ENCODE data around the gene TRIM17. TPM values are rescaled to one million over a fixed set of nuclear protein-coding genes. Genes with fewer than 3 reads are reported as not detected.

Gene TRIM17
- polyA plus RNA-seq, 1 of the 3 experiments (the other 2 are of a cell fraction): 1.6 TPM

DNA sequence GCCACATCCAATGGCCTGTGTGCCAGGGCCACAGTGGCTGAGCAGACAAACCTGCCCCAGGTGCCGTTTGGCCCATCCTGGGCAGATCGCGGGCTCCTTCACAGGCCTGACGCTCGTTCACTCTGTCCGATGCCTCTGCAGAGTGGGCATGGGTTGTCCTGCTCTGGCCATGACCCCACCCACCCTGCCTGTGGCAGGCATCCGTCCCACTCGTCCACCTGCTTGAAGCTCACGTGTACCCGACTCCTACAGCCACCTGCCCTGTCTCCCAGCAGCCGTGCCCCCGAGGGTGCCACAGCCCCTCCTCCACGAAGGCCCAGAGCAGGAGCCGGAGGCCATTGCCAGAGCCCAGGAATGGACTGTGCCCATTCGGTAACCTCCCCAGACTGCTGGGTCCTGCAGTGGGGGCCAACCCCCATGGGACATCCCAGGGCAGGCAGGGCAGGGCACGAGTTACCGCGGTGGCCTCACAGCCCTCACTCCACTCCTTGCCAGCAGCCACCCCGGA lies 51.9 kb downstream of the TRIM17 start:
- Histone ChIP-seq H3K9me2 (no peaks in the 10 kb centered on the region), H3K9me3 (no peaks in the 10 kb centered on the region), H3K27ac (ENCODE audit: low read depth in 2 of 2, low read length in 1 of 2) (no peak overlapping the region), H3K4me1 (ENCODE audit: control insufficient read depth in 1 of 2, insufficient read depth in 2 of 2, low read depth in 1 of 2, low read length in 1 of 2) (peaks cover 0 to 3% of the 10 kb centered on the region in 2 experiments; a peak in 1 of 4 replicates), H3K4me3 (ENCODE audit: low read depth in 2 of 2, low read length in 1 of 2) (no peak overlapping the region), H3K36me3 (replicated peaks in 1 of 2; ENCODE audit: control insufficient read depth in 1 of 2, insufficient read depth in 2 of 2, low read length in 1 of 2) (no peaks in the 10 kb centered on the region), H3K9ac (no peak overlapping the region), H4K20me1 (ENCODE audit: insufficient read depth) (no peaks in the 10 kb centered on the region), H3F3A (replicated peaks; ENCODE audit: insufficient read depth) (no peaks in the 10 kb centered on the region), H3K4me2 (no peak overlapping the region), H2AFZ (ENCODE audit: low read depth) (no peak overlapping the region), H3K27me3 (ENCODE audit: insufficient read depth) (no peaks in the 10 kb centered on the region), H3K79me2 (ENCODE audit: insufficient read depth) (no peaks in the 10 kb centered on the region)
- WGBS (ENCODE audit: low lambda C conversion rate): 81% methylated on average over 8 of the region's 19 CpGs
- no peak for DNase-seq
- ChIA-PET CTCF (no interaction called here), POLR2A (no interaction called here)
- TF ChIP-seq RXRA (IDR thresholded peaks at IDR 0.05; ENCODE audit: borderline replicate concordance, low read depth) (no peak), EZH2phosphoT487 (IDR thresholded peaks at IDR 0.05; ENCODE audit: borderline replicate concordance, low read depth) (no peak), GATA2 (CRISPR knock-in tag; IDR thresholded peaks at IDR 0.05) (no peak), NRF1 (IDR thresholded peaks at IDR 0.05; ENCODE audit: low read depth, low read length) (no peak), FOXM1 (IDR thresholded peaks at IDR 0.05; ENCODE audit: low read depth) (no peak), RAD21 (IDR thresholded peaks at IDR 0.05; ENCODE audit: low read length) (no peak), FOSL2 (IDR thresholded peaks at IDR 0.05; ENCODE audit: borderline replicate concordance, low read depth) (no peak), RCOR1 (IDR thresholded peaks at IDR 0.05; ENCODE audit: low read length) (no peak), CHD2 (IDR thresholded peaks at IDR 0.05; ENCODE audit: low read length, partially characterized antibody) (no peak)
- TF ChIP-seq, protein P1, sequence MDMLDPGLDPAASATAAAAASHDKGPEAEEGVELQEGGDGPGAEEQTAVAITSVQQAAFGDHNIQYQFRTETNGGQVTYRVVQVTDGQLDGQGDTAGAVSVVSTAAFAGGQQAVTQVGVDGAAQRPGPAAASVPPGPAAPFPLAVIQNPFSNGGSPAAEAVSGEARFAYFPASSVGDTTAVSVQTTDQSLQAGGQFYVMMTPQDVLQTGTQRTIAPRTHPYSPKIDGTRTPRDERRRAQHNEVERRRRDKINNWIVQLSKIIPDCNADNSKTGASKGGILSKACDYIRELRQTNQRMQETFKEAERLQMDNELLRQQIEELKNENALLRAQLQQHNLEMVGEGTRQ (IDR thresholded peaks at IDR 0.05; ENCODE audit: borderline replicate concordance, low read depth, low read length): no peak
- TF ChIP-seq, protein P2, sequence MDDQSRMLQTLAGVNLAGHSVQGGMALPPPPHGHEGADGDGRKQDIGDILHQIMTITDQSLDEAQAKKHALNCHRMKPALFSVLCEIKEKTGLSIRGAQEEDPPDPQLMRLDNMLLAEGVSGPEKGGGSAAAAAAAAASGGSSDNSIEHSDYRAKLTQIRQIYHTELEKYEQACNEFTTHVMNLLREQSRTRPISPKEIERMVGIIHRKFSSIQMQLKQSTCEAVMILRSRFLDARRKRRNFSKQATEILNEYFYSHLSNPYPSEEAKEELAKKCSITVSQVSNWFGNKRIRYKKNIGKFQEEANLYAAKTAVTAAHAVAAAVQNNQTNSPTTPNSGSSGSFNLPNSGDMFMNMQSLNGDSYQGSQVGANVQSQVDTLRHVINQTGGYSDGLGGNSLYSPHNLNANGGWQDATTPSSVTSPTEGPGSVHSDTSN (IDR thresholded peaks at IDR 0.05): no peak

DNA sequence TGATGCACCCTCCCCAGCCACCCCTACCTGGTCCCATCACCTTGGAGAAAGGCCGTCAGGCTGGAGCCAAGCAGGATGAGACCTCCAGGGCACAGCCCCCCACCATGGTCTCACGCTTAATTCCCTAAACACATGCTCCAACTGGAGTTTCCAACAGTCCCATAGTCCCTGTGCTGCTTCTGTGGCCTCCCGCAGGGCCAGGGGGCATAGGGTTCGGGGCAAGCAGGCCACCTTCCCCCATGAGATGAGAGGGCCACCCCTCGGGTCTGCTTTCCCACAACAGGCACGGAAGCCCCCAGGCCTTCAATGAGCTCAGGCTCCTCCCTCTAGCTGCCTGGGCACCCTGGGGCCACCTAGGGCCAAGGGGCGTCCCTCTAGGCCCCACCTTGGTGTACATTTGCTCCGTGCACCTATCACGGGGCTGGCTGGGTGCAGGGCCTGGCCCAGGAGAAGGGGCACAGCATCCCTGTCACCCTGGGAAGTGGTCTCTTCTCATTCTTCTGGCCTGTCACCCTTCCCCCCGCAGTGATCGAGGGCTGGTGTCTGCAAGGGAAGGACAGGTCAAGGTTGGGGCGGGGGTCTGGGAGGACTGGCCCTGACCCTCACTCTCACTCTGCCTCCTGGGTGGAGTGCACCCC lies 52.5 kb downstream of the TRIM17 start:
- Histone ChIP-seq H3K9ac (no peak overlapping the region), H3F3A (replicated peaks; ENCODE audit: insufficient read depth) (no peaks in the 10 kb centered on the region), H3K79me2 (ENCODE audit: insufficient read depth) (no peaks in the 10 kb centered on the region), H3K27me3 (ENCODE audit: insufficient read depth) (no peaks in the 10 kb centered on the region), H3K27ac (ENCODE audit: low read depth in 2 of 2, low read length in 1 of 2) (no peak overlapping the region), H3K36me3 (replicated peaks in 1 of 2; ENCODE audit: control insufficient read depth in 1 of 2, insufficient read depth in 2 of 2, low read length in 1 of 2) (no peaks in the 10 kb centered on the region), H3K4me2 (no peak overlapping the region), H3K9me2 (no peaks in the 10 kb centered on the region), H3K4me3 (ENCODE audit: low read depth in 2 of 2, low read length in 1 of 2) (no peak overlapping the region), H3K9me3 (no peaks in the 10 kb centered on the region), H2AFZ (ENCODE audit: low read depth) (no peak overlapping the region), H3K4me1 (ENCODE audit: control insufficient read depth in 1 of 2, insufficient read depth in 2 of 2, low read depth in 1 of 2, low read length in 1 of 2) (peaks cover 0 to 3% of the 10 kb centered on the region in 2 experiments; a peak in 1 of 4 replicates), H4K20me1 (ENCODE audit: insufficient read depth) (no peaks in the 10 kb centered on the region)
- CTCF ChIA-PET: no interaction called here
- DNase-seq: no peak
- POLR2A ChIA-PET: interaction anchor here (1.6 kb wide), 1 partner anchor 57 kb away, joined by 4 read pairs; no protein-coding TSS in a partner anchor
- no peak for TF ChIP-seq ELF1 (IDR thresholded peaks at IDR 0.05)
- TF ChIP-seq TAF1 (IDR thresholded peaks at IDR 0.05; ENCODE audit: borderline replicate concordance, low read depth, low read length): no peak
- TF ChIP-seq FOXJ3 (CRISPR knock-in tag; IDR thresholded peaks at IDR 0.05): no peak
- TF ChIP-seq, protein P2 (IDR thresholded peaks at IDR 0.05): no peak
- TF ChIP-seq EZH2phosphoT487 (IDR thresholded peaks at IDR 0.05; ENCODE audit: borderline replicate concordance, low read depth): no peak
- no peak for TF ChIP-seq MXI1 (IDR thresholded peaks at IDR 0.05; ENCODE audit: low read depth, low read length)
- TF ChIP-seq NRF1 (IDR thresholded peaks at IDR 0.05; ENCODE audit: low read depth, low read length): no peak
- no peak for TF ChIP-seq GABPA (IDR thresholded peaks at IDR 0.05; ENCODE audit: low read depth)
- WGBS (ENCODE audit: low lambda C conversion rate): 57% methylated on average over 3 of the region's 12 CpGs
